Neural crest cell (in vitro differentiated cells): Measurements from ENCODE around the gene LAMB1. TPM values are rescaled to one million over a fixed set of nuclear protein-coding genes. Genes with fewer than 3 reads are reported as not detected.
"Not testable (repeated sequence)": the region's sequence is repeated elsewhere in the genome, so short reads cannot be mapped to it uniquely, and the experiment has no call there.

Experiments
- DNase-seq: peaks from one replicate; pipeline ENCODE4 v3.0.0; 2021; ENCODE audit warnings: low read depth, mixed read lengths, low spot score
- H3K27ac Mint-ChIP-seq: one replicate; pipeline ENCODE4 v1.8.0; 2021; ENCODE audit warnings: mild to moderate bottlenecking, mixed read lengths; ENCODE audit not compliant: unreplicated experiment
- H3K27me3 Mint-ChIP-seq: 2 replicates; pipeline ENCODE4 v1.8.0; 2021; ENCODE audit warnings: low read depth, mild to moderate bottlenecking, mixed read lengths
- H3K36me3 Mint-ChIP-seq: 2 replicates; pipeline ENCODE4 v1.8.0; 2021; ENCODE audit warnings: low read depth, mild to moderate bottlenecking, mixed read lengths
- H3K4me1 Mint-ChIP-seq: 2 replicates; pipeline ENCODE4 v1.8.0; 2021; ENCODE audit warnings: mixed read lengths
- H3K4me3 Mint-ChIP-seq: one replicate; pipeline ENCODE4 v1.8.0; 2021; ENCODE audit warnings: mild to moderate bottlenecking, mixed read lengths
- H3K9me3 Mint-ChIP-seq: 2 replicates; pipeline ENCODE4 v1.8.0; 2021; ENCODE audit warnings: mixed read lengths
- total RNA-seq: library from RNA; stranded (reverse); gene quantifications from 2 replicates; pipeline ENCODE4 v1.2.1, GENCODE V29; 2021
- TF ChIP-seq, protein P1 (sequence below): fragments of 200-600 bp; sonication (generic); conservative IDR thresholded peaks from 2 replicates; pipeline ENCODE4 v1.5.0; 2021; ENCODE audit warnings: antibody characterized with exemption, mild to moderate bottlenecking

LAMB1 gene
- total RNA-seq, 1 donor from 2014 or later: 131 TPM

DNA sequence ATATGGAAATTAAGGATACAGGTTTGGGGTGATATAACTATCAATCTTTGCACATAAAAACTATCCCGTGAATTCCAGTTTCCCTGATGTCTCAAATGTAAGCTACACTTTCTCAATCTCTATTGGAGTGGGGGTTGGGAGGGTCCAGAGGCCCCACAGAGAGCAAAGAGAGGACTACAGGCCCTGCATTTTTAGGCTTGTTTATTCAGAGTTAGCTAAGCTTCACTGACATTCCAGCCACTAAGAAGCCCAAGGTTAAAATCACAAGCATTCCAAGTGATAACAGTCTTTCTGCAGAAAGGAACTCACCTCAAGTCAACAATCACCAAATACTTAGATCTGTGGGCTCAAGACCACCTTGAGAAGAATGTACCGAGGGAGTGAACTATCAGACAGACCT lies 31.6 kb upstream of the LAMB1 start:
- H3K9me3 Mint-ChIP-seq: no peaks in the 10 kb centered on the region
- no peak overlapping the region for H3K27ac Mint-ChIP-seq
- DNase-seq: no peak
- TF ChIP-seq, protein P1, sequence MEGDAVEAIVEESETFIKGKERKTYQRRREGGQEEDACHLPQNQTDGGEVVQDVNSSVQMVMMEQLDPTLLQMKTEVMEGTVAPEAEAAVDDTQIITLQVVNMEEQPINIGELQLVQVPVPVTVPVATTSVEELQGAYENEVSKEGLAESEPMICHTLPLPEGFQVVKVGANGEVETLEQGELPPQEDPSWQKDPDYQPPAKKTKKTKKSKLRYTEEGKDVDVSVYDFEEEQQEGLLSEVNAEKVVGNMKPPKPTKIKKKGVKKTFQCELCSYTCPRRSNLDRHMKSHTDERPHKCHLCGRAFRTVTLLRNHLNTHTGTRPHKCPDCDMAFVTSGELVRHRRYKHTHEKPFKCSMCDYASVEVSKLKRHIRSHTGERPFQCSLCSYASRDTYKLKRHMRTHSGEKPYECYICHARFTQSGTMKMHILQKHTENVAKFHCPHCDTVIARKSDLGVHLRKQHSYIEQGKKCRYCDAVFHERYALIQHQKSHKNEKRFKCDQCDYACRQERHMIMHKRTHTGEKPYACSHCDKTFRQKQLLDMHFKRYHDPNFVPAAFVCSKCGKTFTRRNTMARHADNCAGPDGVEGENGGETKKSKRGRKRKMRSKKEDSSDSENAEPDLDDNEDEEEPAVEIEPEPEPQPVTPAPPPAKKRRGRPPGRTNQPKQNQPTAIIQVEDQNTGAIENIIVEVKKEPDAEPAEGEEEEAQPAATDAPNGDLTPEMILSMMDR: no peak
- H3K27me3 Mint-ChIP-seq: no peaks in the 10 kb centered on the region
- H3K4me1 Mint-ChIP-seq: no peaks in the 10 kb centered on the region
- H3K4me3 Mint-ChIP-seq: no peak overlapping the region
- no peaks in the 10 kb centered on the region for H3K36me3 Mint-ChIP-seq

DNA sequence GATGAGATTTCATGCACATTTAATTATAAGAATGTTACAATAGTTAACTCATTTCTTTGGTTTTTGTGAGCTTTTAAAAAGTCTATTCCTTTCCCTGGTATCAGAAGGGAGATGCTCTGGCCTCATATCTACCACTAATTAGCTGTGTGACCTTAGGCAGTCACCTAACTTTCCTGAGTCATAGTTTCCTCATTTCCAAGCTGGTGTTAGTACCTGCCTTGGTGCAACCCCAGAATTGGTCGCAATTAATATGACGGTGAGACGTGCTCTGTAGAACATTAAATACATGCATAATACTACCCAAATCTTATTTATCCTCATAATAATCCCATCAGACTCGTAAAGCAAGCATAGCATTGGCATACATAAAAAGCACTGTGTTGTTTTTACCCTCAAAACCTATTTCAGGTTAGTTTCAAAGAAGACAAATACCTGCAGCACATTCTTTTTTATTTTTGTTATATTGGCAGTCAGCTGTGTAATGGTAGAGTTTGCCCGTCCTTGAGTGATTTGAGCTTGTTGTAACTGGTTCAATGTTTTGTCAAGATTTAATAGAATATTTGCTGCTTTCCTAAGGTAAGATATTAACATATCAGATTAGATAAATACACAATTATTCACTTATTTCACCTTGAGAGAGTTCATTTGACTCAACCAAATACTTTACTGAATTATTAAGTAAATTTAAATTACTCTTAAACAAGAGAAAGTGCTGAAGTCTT lies 31.0 kb upstream of the LAMB1 start:
- Mint-ChIP-seq H3K4me3 (no peak overlapping the region), H3K27me3 (no peaks in the 10 kb centered on the region), H3K4me1 (no peaks in the 10 kb centered on the region), H3K36me3 (no peaks in the 10 kb centered on the region), H3K27ac (no peak overlapping the region), H3K9me3 (no peaks in the 10 kb centered on the region)
- no peak for DNase-seq
- TF ChIP-seq, protein P1: no peak

DNA sequence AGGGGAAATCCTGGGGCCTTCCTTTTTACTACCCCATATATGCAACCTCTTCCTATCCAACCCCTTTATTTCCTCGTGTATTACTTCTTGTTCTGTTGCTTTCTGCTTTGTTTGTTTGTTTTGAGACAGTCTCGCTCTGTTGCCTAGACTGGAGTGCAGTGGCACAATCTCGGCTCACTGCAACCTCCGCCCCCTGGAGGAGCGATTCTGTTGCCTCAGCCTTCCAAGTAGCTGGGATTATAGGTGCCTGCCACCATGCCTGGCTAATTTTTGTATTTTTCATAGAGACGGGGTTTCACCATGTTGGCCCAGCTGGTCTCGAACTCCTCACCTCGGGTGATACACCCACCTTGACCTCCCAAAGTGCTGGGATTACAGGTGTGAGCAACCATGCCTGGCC lies 30.3 kb upstream of the LAMB1 start:
- not testable (repeated sequence) for H3K36me3 Mint-ChIP-seq, H3K4me1 Mint-ChIP-seq, H3K27ac Mint-ChIP-seq, H3K4me3 Mint-ChIP-seq, H3K27me3 Mint-ChIP-seq, DNase-seq, H3K9me3 Mint-ChIP-seq

DNA sequence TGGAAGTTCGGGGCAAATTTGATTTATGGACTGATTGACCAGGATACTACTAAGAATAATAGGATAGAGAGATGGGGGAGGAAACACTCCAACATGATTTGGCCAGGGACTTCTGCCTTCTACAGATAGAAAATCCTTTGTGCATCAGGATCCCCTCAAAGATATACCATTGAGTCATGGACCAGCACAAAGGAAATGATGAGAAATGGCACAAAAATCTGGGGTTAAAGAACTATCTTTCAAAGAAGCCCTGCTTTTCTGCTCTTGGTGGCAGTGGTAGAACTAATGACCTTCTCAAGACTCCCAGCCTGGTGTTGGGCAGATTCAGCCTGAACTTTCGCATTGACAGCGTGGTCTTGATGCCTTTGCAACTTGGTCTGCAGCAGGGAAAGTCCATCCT lies 27.6 kb upstream of the LAMB1 start:
- no peak for DNase-seq
- H3K27ac Mint-ChIP-seq: no peak overlapping the region
- TF ChIP-seq, protein P1: no peak
- H3K4me3 Mint-ChIP-seq: no peak overlapping the region
- no peaks in the 10 kb centered on the region for H3K27me3 Mint-ChIP-seq
- no peaks in the 10 kb centered on the region for H3K4me1 Mint-ChIP-seq
- no peaks in the 10 kb centered on the region for H3K9me3 Mint-ChIP-seq
- H3K36me3 Mint-ChIP-seq: no peaks in the 10 kb centered on the region

DNA sequence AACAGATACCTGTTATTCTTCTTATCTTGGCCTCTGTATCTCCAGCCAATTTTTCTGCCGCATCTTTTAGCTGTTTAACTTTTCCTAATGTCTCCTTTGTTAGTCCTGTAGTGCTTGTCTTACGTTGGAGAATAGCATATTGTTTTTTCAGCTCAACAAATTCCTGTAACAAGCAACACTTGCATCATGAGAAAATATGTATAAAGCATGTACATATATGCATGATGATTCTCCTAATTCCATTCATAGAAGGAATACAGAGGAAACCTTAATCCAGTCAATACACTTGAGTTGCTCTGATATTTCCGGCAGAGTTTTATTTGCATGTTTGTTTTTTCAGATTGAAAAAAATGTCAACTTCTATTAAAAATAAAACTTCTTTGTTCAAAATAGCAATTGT lies 26.1 kb upstream of the LAMB1 start:
- Mint-ChIP-seq H3K36me3 (no peaks in the 10 kb centered on the region), H3K9me3 (no peaks in the 10 kb centered on the region), H3K27me3 (peaks cover 3% of the 10 kb centered on the region), H3K4me3 (no peak overlapping the region), H3K4me1 (no peaks in the 10 kb centered on the region), H3K27ac (no peak overlapping the region)
- TF ChIP-seq, protein P1: no peak
- DNase-seq: no peak

- H3K4me3 Mint-ChIP-seq: no peak overlapping the region
- no peak for DNase-seq
- TF ChIP-seq, protein P1: no peak
- no peaks in the 10 kb centered on the region for H3K4me1 Mint-ChIP-seq
- peaks cover 3% of the 10 kb centered on the region for H3K27me3 Mint-ChIP-seq
- no peaks in the 10 kb centered on the region for H3K9me3 Mint-ChIP-seq
- H3K27ac Mint-ChIP-seq: no peak overlapping the region
- no peaks in the 10 kb centered on the region for H3K36me3 Mint-ChIP-seq
Observed at GRCh38 chr7:108028111-108028510, 25.1 kb upstream of the LAMB1 start.
